OCI-LY1 (cell line): ENCODE data around the gene FRS3.

Experiments
- CTCF ChIP-seq: fragments of 200-600 bp; sonication (generic), shearing (Covaris generic); IDR thresholded peaks from 2 replicates; pipeline ENCODE4 v1.5.1; 2017; ENCODE audit warnings: mild to moderate bottlenecking, antibody characterized with exemption, low read length, moderate library complexity, mixed read lengths
- EZH2 ChIP-seq: fragments of 200-600 bp; sonication (generic), shearing (Covaris generic); IDR thresholded peaks from 2 replicates; pipeline ENCODE4 v1.8.0; 2017; ENCODE audit warnings: borderline replicate concordance, mixed run types, mild to moderate bottlenecking, antibody characterized with exemption, low read length, moderate library complexity, mixed read lengths

GRCh38 chr6:41784581-41785171, 5.0 kb upstream of the FRS3 start:
- no peak for TF ChIP-seq CTCF
- no peak for TF ChIP-seq EZH2
